ENCODE measurements around the gene IL16. TPM values are rescaled to one million over a fixed set of nuclear protein-coding genes. Genes with fewer than 3 reads are reported as not detected.

Gene IL16
- polyA plus RNA-seq, 1 donor from 2014 or later: not detected

GRCh38 chr15:81274931-81275707 lies 78.4 kb downstream of the IL16 start:
- H3K27me3 ChIP-seq (ENCODE audit: insufficient read depth, low read depth, low read length): no peaks in the 10 kb centered on the region
- no peaks in the 10 kb centered on the region for H4K20me1 ChIP-seq (ENCODE audit: insufficient read depth)
- H3K9me3 ChIP-seq (ENCODE audit: low read length): no peaks in the 10 kb centered on the region
- no peak overlapping the region for H3K4me3 ChIP-seq (ENCODE audit: low read length)
- H3K9ac ChIP-seq (ENCODE audit: low read length): no peak overlapping the region
- H3K36me3 ChIP-seq (ENCODE audit: insufficient read depth, low read length): no peaks in the 10 kb centered on the region
- H3K79me2 ChIP-seq (replicated peaks; ENCODE audit: insufficient read depth, low read length): no peaks in the 10 kb centered on the region
- H3F3A ChIP-seq (ENCODE audit: insufficient read depth, low read length, poor library complexity, severe bottlenecking): no peaks in the 10 kb centered on the region
- no peaks in the 10 kb centered on the region for H3K9me2 ChIP-seq (ENCODE audit: insufficient read depth, low read length)
- H2AFZ ChIP-seq (ENCODE audit: low read depth, low read length): no peak overlapping the region
- H3K27ac ChIP-seq (ENCODE audit: low read length): no peak overlapping the region
- H3K4me2 ChIP-seq (ENCODE audit: low read length): no peak overlapping the region
- peak; percentile 76 for TF ChIP-seq CTCF (IDR thresholded peaks at IDR 0.05; ENCODE audit: poor library complexity, severe bottlenecking)
- TF ChIP-seq TAF1 (IDR thresholded peaks at IDR 0.05; ENCODE audit: low read depth): no peak
- TF ChIP-seq SMC3 (conservative IDR thresholded peaks at IDR 0.05; ENCODE audit: poor library complexity): peak; percentile 78
- peak; percentile 79 for TF ChIP-seq RAD21 (conservative IDR thresholded peaks at IDR 0.05)

- H3K36me3 ChIP-seq (ENCODE audit: insufficient read depth, low read length): no peaks in the 10 kb centered on the region
- no peak overlapping the region for H2AFZ ChIP-seq (ENCODE audit: low read depth, low read length)
- no peaks in the 10 kb centered on the region for H4K20me1 ChIP-seq (ENCODE audit: insufficient read depth)
Observed at GRCh38 chr15:81275711-81276392, 79.2 kb downstream of the IL16 start.

GRCh38 chr15:81276967-81277366 lies 80.3 kb downstream of the IL16 start:
- H3K4me3 ChIP-seq (ENCODE audit: low read length): no peak overlapping the region
- H3K9me3 ChIP-seq (ENCODE audit: low read length): no peaks in the 10 kb centered on the region
- H3K9me2 ChIP-seq (ENCODE audit: insufficient read depth, low read length): no peaks in the 10 kb centered on the region
- H2AFZ ChIP-seq (ENCODE audit: low read depth, low read length): no peak overlapping the region
- no peaks in the 10 kb centered on the region for H3K36me3 ChIP-seq (ENCODE audit: insufficient read depth, low read length)
- H3K27me3 ChIP-seq (ENCODE audit: insufficient read depth, low read depth, low read length): no peaks in the 10 kb centered on the region
- TF ChIP-seq POLR2AphosphoS5 (IDR thresholded peaks at IDR 0.05) (no peak), SMC3 (conservative IDR thresholded peaks at IDR 0.05; ENCODE audit: poor library complexity) (no peak), CTCF (IDR thresholded peaks at IDR 0.05; ENCODE audit: poor library complexity, severe bottlenecking) (no peak), TAF1 (IDR thresholded peaks at IDR 0.05; ENCODE audit: low read depth) (no peak), RAD21 (conservative IDR thresholded peaks at IDR 0.05) (no peak)
- no peaks in the 10 kb centered on the region for H3K79me2 ChIP-seq (replicated peaks; ENCODE audit: insufficient read depth, low read length)
- no peaks in the 10 kb centered on the region for H3F3A ChIP-seq (ENCODE audit: insufficient read depth, low read length, poor library complexity, severe bottlenecking)
- H4K20me1 ChIP-seq (ENCODE audit: insufficient read depth): no peaks in the 10 kb centered on the region
- no peak overlapping the region for H3K27ac ChIP-seq (ENCODE audit: low read length)
- no peak overlapping the region for H3K4me2 ChIP-seq (ENCODE audit: low read length)
- no peak overlapping the region for H3K9ac ChIP-seq (ENCODE audit: low read length)

More at GRCh38 chr15:81275711-81276392, 79.2 kb downstream of the IL16 start:
- Histone ChIP-seq H3K27ac (ENCODE audit: low read length) (no peak overlapping the region), H3F3A (ENCODE audit: insufficient read depth, low read length, poor library complexity, severe bottlenecking) (no peaks in the 10 kb centered on the region), H3K9ac (ENCODE audit: low read length) (no peak overlapping the region), H3K79me2 (replicated peaks; ENCODE audit: insufficient read depth, low read length) (no peaks in the 10 kb centered on the region), H3K4me2 (ENCODE audit: low read length) (no peak overlapping the region), H3K4me3 (ENCODE audit: low read length) (no peak overlapping the region), H3K9me2 (ENCODE audit: insufficient read depth, low read length) (no peaks in the 10 kb centered on the region), H3K9me3 (ENCODE audit: low read length) (no peaks in the 10 kb centered on the region), H3K27me3 (ENCODE audit: insufficient read depth, low read depth, low read length) (no peaks in the 10 kb centered on the region)
- TF ChIP-seq POLR2AphosphoS5 (IDR thresholded peaks at IDR 0.05) (no peak), CTCF (IDR thresholded peaks at IDR 0.05; ENCODE audit: poor library complexity, severe bottlenecking) (no peak), TAF1 (IDR thresholded peaks at IDR 0.05; ENCODE audit: low read depth) (no peak)

All from neural cell (in vitro differentiated cells).